B cell (primary cell): ENCODE measurements around the gene EVL. TPM values are rescaled to one million over a fixed set of nuclear protein-coding genes. Genes with fewer than 3 reads are reported as not detected.
"Not testable (repeated sequence)": the region's sequence is repeated elsewhere in the genome, so short reads cannot be mapped to it uniquely, and the experiment has no call there.

Source experiments
- ATAC-seq: fragments of 200-7000 bp; cut with Tn5 transposase; one replicate; pipeline ENCODE4 v1.10.0; 2021; ENCODE audit warnings: low read depth, mild to moderate bottlenecking, moderate number of reproducible peaks, moderate library complexity
- CTCF ChIA-PET: fragments of 350-600 bp; sonication (Branson Sonifier 250); formaldehyde crosslinking; loops from one replicate; lab custom pipeline; 2021; ENCODE audit warnings: antibody characterized with exemption, inconsistent platforms; lab: Charles Lee
- POLR2A ChIA-PET: fragments of 350-600 bp; sonication (Branson Sonifier 250); formaldehyde crosslinking; loops from one replicate; lab custom pipeline; 2021; ENCODE audit warnings: antibody characterized with exemption; lab: Charles Lee
- DNase-seq: peaks from one replicate; pipeline ENCODE4 v3.0.0; 2013
- H2AFZ ChIP-seq: 2 replicates; pipeline ENCODE4 v1.6.1; 2012; ENCODE audit warnings: mild to moderate bottlenecking, low read depth, low read length; ENCODE audit not compliant: insufficient read depth, poor library complexity, severe bottlenecking
- H3K27ac ChIP-seq, 2 donors: 1 replicate in 1 of 2; 2 replicates in 1 of 2; pipeline ENCODE4 v1.5.1; 2012 to 2013; ENCODE audit warnings: low read length in 2 of 2, mild to moderate bottlenecking in 2 of 2, moderate library complexity in 1 of 2
- H3K27me3 ChIP-seq, 4 experiments: fragments of 200-600 bp in 1 of 4; sonication (generic) in 1 of 4; replicated peaks in 1 of 4; 1 replicate in 2 of 4; 2 replicates in 2 of 4; pipeline versions ENCODE4 v1.6.1 to v1.7.0; 2013 to 2016; ENCODE audit warnings: low read length in 3 of 4, mild to moderate bottlenecking in 2 of 4, mixed read lengths in 1 of 4, moderate library complexity in 1 of 4; ENCODE audit not compliant: insufficient read depth in 4 of 4, control insufficient read depth in 3 of 4; ENCODE audit errors: control extremely low read depth in 1 of 4
- H3K36me3 ChIP-seq, 2 experiments: replicated peaks in 1 of 2; 1 replicate in 1 of 2; 2 replicates in 1 of 2; pipeline versions ENCODE4 v1.6.1 to v1.7.1; 2013; ENCODE audit warnings: low read length in 1 of 2; ENCODE audit not compliant: insufficient read depth in 2 of 2, control insufficient read depth in 1 of 2; ENCODE audit errors: control extremely low read depth in 1 of 2, extremely low read depth in 1 of 2
- H3K4me1 ChIP-seq, 2 donors: fragments of 200-600 bp in 1 of 2; sonication (generic) in 1 of 2; 1 replicate in 1 of 2; 2 replicates in 1 of 2; pipeline versions ENCODE4 v1.5.1 to v1.6.1; 2013 to 2017; ENCODE audit warnings: low read length in 2 of 2; ENCODE audit not compliant: control insufficient read depth in 2 of 2, insufficient read depth in 2 of 2
- H3K4me2 ChIP-seq: replicated peaks from 2 replicates; pipeline ENCODE3; 2012; ENCODE audit warnings: mild to moderate bottlenecking, low read depth, low read length; ENCODE audit not compliant: poor library complexity, severe bottlenecking
- H3K4me3 ChIP-seq, 5 experiments: fragments of 200-600 bp in 1 of 5; sonication (generic) in 1 of 5; 1 replicate in 3 of 5; 2 replicates in 2 of 5; pipeline versions ENCODE4 v1.5.1 to v1.7.0; 2011 to 2016; ENCODE audit warnings: low read length in 4 of 5, mild to moderate bottlenecking in 4 of 5, low read depth in 2 of 5, control low read depth in 1 of 5, moderate library complexity in 1 of 5; ENCODE audit not compliant: insufficient read depth in 1 of 5; ENCODE audit errors: control extremely low read depth in 1 of 5, extremely low read depth in 1 of 5
- H3K79me2 ChIP-seq: fragments of 200-600 bp; sonication (generic); one replicate; pipeline ENCODE4 v1.6.0; 2016; ENCODE audit warnings: low read length; ENCODE audit not compliant: control insufficient read depth, insufficient read depth
- H3K9ac ChIP-seq: fragments of 200-600 bp; sonication (generic); 2 replicates; pipeline ENCODE4 v1.6.1; 2017; ENCODE audit warnings: mild to moderate bottlenecking, low read length, moderate library complexity
- H3K9me3 ChIP-seq, 3 donors: one replicate each; pipeline versions ENCODE4 v1.6.1 to v1.7.1; 2013; ENCODE audit warnings: low read length in 2 of 3; ENCODE audit not compliant: control insufficient read depth in 2 of 3, insufficient read depth in 1 of 3; ENCODE audit errors: control extremely low read depth in 1 of 3
- H4K20me1 ChIP-seq: 2 replicates; pipeline ENCODE4 v1.6.0; 2012; ENCODE audit warnings: mild to moderate bottlenecking, low read length; ENCODE audit not compliant: insufficient read depth, control insufficient read depth, poor library complexity, severe bottlenecking
- H3K27ac Mint-ChIP-seq: one replicate; pipeline ENCODE4 v1.8.0; 2021; ENCODE audit warnings: mixed read lengths
- H3K27me3 Mint-ChIP-seq: one replicate; pipeline ENCODE4 v1.8.0; 2021; ENCODE audit warnings: mixed read lengths
- H3K4me1 Mint-ChIP-seq: one replicate; pipeline ENCODE4 v1.8.0; 2021; ENCODE audit warnings: mixed read lengths
- H3K4me3 Mint-ChIP-seq: one replicate; pipeline ENCODE4 v1.8.0; 2021; ENCODE audit warnings: mixed read lengths
- H3K9me3 Mint-ChIP-seq: one replicate; pipeline ENCODE4 v1.8.0; 2022; ENCODE audit warnings: mixed read lengths; ENCODE audit not compliant: insufficient read depth
- CTCF ChIP-seq: fragments of 200-600 bp; IDR thresholded peaks from one replicate; pipeline ENCODE4 v1.8.0; 2022; ENCODE audit warnings: antibody characterized with exemption, mild to moderate bottlenecking
- EZH2 ChIP-seq: IDR thresholded peaks from 2 replicates; pipeline ENCODE4 v1.6.1; 2012; ENCODE audit warnings: borderline replicate concordance, low read depth, mild to moderate bottlenecking, moderate library complexity, low read length; ENCODE audit not compliant: insufficient read depth, poor library complexity, severe bottlenecking
- WGBS: methylation state at CpG from one replicate; pipeline ENCODE4 v1.1.5; 2013; ENCODE audit warnings: missing lambda C conversion rate; ENCODE audit not compliant: insufficient coverage; 5-methylcytosine and 5-hydroxymethylcytosine counted together
- intact Hi-C: fragments of 100-400 bp; cut with micrococcal nuclease; formaldehyde crosslinking; loops from one replicate; pipeline ENCODE4 v1.10.0; 2022
- polyA plus RNA-seq: library from polyadenylated mRNA; depleted of rRNA; stranded (reverse); fragments of >200 nt; gene quantifications from 2 replicates; pipeline ENCODE4 v1.2.3, GENCODE V29; 2012
- total RNA-seq, 2 donors: library from RNA; stranded (reverse); fragments of 120-200 nt in 1 of 2; gene quantifications; 1 replicate in 1 of 2; 2 replicates in 1 of 2; pipeline versions ENCODE4 v1.2.3 to v1.2.4, GENCODE V29; 2013 to 2022

EVL gene
- total and polyA plus RNA-seq, 2 donors (not counting 1 experiment from before 2014, with no cell fraction given), result 486 to 892 TPM

- ChIA-PET POLR2A (interaction anchor here (0.6 kb wide), 1 partner anchor 96 kb away, joined by 8 read pairs; no protein-coding TSS in a partner anchor), CTCF (no interaction called here)
- Histone ChIP-seq H3K36me3 (no peaks in the 10 kb centered on the region), H2AFZ (no peak overlapping the region), H3K9ac (no peak overlapping the region), H3K4me2 (no peak overlapping the region), H3K79me2 (no peaks in the 10 kb centered on the region), H3K4me3 (no peak overlapping the region), H3K27me3 (peaks cover 0 to under 1% (median 0%) of the 10 kb centered on the region in 4 experiments), H4K20me1 (no peaks in the 10 kb centered on the region), H3K9me3 (no peaks in the 10 kb centered on the region), H3K27ac (no peak overlapping the region), H3K4me1 (no peaks in the 10 kb centered on the region)
- DNase-seq, result no peak
- intact Hi-C loops, result no loop called here
- TF ChIP-seq EZH2 (no peak), CTCF (no peak)
- H3K4me1 Mint-ChIP-seq, result no peaks in the 10 kb centered on the region
- no peak for ATAC-seq
- H3K4me3 Mint-ChIP-seq, result no peak overlapping the region
- WGBS, result 93% methylated on average over 12 of the region's 14 CpGs
- H3K27ac Mint-ChIP-seq, result no peak overlapping the region
- H3K9me3 Mint-ChIP-seq, result no peaks in the 10 kb centered on the region
- H3K27me3 Mint-ChIP-seq, result peaks cover 13% of the 10 kb centered on the region
These were observed 111.6 kb downstream of the EVL start for GRCh38 chr14:100176811-100177327.

GRCh38 chr14:100178691-100179090, 113.5 kb downstream of the EVL start:
- ATAC-seq (no peak), DNase-seq (no peak)
- no peaks in the 10 kb centered on the region for H3K36me3 ChIP-seq
- H3K9me3 Mint-ChIP-seq, result no peaks in the 10 kb centered on the region
- WGBS, result 94% methylated on average over 5 of the region's 7 CpGs
- H3K27me3 ChIP-seq, result no peaks in the 10 kb centered on the region
- intact Hi-C loops, result no loop called here
- no peaks in the 10 kb centered on the region for H3K4me1 Mint-ChIP-seq
- H3K4me3 Mint-ChIP-seq, result no peak overlapping the region
- H3K4me3 ChIP-seq, result no peak overlapping the region
- no peak overlapping the region for H3K27ac ChIP-seq
- peaks cover 6% of the 10 kb centered on the region for H3K27me3 Mint-ChIP-seq
- ChIA-PET CTCF (interaction anchor here (1.8 kb wide), 1 partner anchor 14 kb away, joined by 5 read pairs; no protein-coding TSS in a partner anchor), POLR2A (no interaction called here)
- H2AFZ ChIP-seq, result no peak overlapping the region
- H4K20me1 ChIP-seq, result no peaks in the 10 kb centered on the region
- H3K9ac ChIP-seq, result no peak overlapping the region
- H3K4me1 ChIP-seq, result no peaks in the 10 kb centered on the region
- H3K4me2 ChIP-seq, result no peak overlapping the region
- H3K27ac Mint-ChIP-seq, result no peak overlapping the region
- H3K9me3 ChIP-seq, result no peaks in the 10 kb centered on the region
- no peak for TF ChIP-seq CTCF
- no peak for TF ChIP-seq EZH2
- no peaks in the 10 kb centered on the region for H3K79me2 ChIP-seq

GRCh38 chr14:100180671-100181070, 115.4 kb downstream of the EVL start:
- H3K4me1 Mint-ChIP-seq, H3K4me2 ChIP-seq, H4K20me1 ChIP-seq, H2AFZ ChIP-seq, H3K4me3 ChIP-seq, H3K4me1 ChIP-seq, H3K9ac ChIP-seq, H3K79me2 ChIP-seq, CTCF ChIA-PET, H3K27ac ChIP-seq, H3K27ac Mint-ChIP-seq, DNase-seq, intact Hi-C loops, H3K27me3 ChIP-seq, H3K4me3 Mint-ChIP-seq, POLR2A ChIA-PET, H3K27me3 Mint-ChIP-seq, H3K36me3 ChIP-seq, H3K9me3 ChIP-seq, ATAC-seq, H3K9me3 Mint-ChIP-seq: not testable (repeated sequence)
- WGBS, result 94% methylated on average over 7 of the region's 30 CpGs
